Measurements from ENCODE around the gene RAD51B. TPM values are rescaled to one million over a fixed set of nuclear protein-coding genes. Genes with fewer than 3 reads are reported as not detected.

RAD51B gene
- total and polyA plus RNA-seq, 7 donors = 2.4 to 24.4 (median 7.1) TPM

- TF ChIP-seq POLR2AphosphoS5 (IDR thresholded peaks at IDR 0.05) (no peak), CTCF (IDR thresholded peaks at IDR 0.05) (no peak), POLR2A (IDR thresholded peaks at IDR 0.05) (no peak), EP300 (IDR thresholded peaks at IDR 0.05) (no peak)
- no peaks in the 10 kb centered on the region for H3K36me3 ChIP-seq
- H3K27ac ChIP-seq = peak overlapping the region in 2 of 4 donors; percentile 73 to 82
- DNase-seq = no peak
- peaks cover 0 to 1% (median 0%) of the 10 kb centered on the region in 4 donors for H3K9me3 ChIP-seq
- H3K27me3 ChIP-seq = no peaks in the 10 kb centered on the region
- peaks cover 0 to 43% (median 27%) of the 10 kb centered on the region in 4 donors for H3K4me1 ChIP-seq
- H3K4me3 ChIP-seq = no peak overlapping the region
- WGBS, 2 donors = 97% methylated on average over 7 of the region's 7 CpGs
- intact Hi-C loops (cut with DNase I) = no loop called here
These were observed 789.4 kb downstream of the RAD51B start for GRCh38 chr14:68609012-68609411.

GRCh38 chr14:68610251-68610793, 790.7 kb downstream of the RAD51B start:
- DNase-seq = no peak
- Histone ChIP-seq H3K4me1 (peaks cover 0 to 43% (median 27%) of the 10 kb centered on the region in 4 donors), H3K27me3 (no peaks in the 10 kb centered on the region), H3K9me3 (peaks cover 0 to 2% (median under 1%) of the 10 kb centered on the region in 4 donors), H3K36me3 (no peaks in the 10 kb centered on the region), H3K27ac (peak overlapping the region in 1 of 4 donors; percentile 13), H3K4me3 (no peak overlapping the region)
- 70 to 94% methylated on average over 8 of the region's 8 CpGs for WGBS, 2 donors
- intact Hi-C loops (cut with DNase I) = no loop called here
- no peak for TF ChIP-seq EP300 (IDR thresholded peaks at IDR 0.05)
- no peak for TF ChIP-seq POLR2A (IDR thresholded peaks at IDR 0.05)
- TF ChIP-seq CTCF (IDR thresholded peaks at IDR 0.05) = no peak
- no peak for TF ChIP-seq POLR2AphosphoS5 (IDR thresholded peaks at IDR 0.05)

GRCh38 chr14:68611599-68611998, 792.0 kb downstream of the RAD51B start:
- peaks cover 0 to 13% (median 11%) of the 10 kb centered on the region in 4 donors for H3K9me3 ChIP-seq
- H3K4me3 ChIP-seq = no peak overlapping the region
- peaks cover 0 to 30% (median 21%) of the 10 kb centered on the region in 4 donors for H3K4me1 ChIP-seq
- no peaks in the 10 kb centered on the region for H3K36me3 ChIP-seq
- intact Hi-C loops (cut with DNase I) = no loop called here
- H3K27me3 ChIP-seq = no peaks in the 10 kb centered on the region
- no peak for TF ChIP-seq POLR2AphosphoS5 (IDR thresholded peaks at IDR 0.05)
- TF ChIP-seq CTCF (IDR thresholded peaks at IDR 0.05) = no peak
- no peak for TF ChIP-seq EP300 (IDR thresholded peaks at IDR 0.05)
- TF ChIP-seq POLR2A (IDR thresholded peaks at IDR 0.05) = no peak
- 16 to 65% methylated on average over 4 of the region's 4 CpGs for WGBS, 2 donors
- DNase-seq = no peak
- H3K27ac ChIP-seq = peak overlapping the region; percentile 32 to 52 (median 42)

GRCh38 chr14:68612049-68612448, 792.5 kb downstream of the RAD51B start:
- TF ChIP-seq POLR2A (IDR thresholded peaks at IDR 0.05) = no peak
- peak in 1 of 4 donors; percentile 16 for TF ChIP-seq POLR2AphosphoS5 (IDR thresholded peaks at IDR 0.05)
- DNase-seq = no peak
- Histone ChIP-seq H3K9me3 (peaks cover 2 to 18% (median 15%) of the 10 kb centered on the region in 4 donors), H3K27me3 (no peaks in the 10 kb centered on the region), H3K36me3 (no peaks in the 10 kb centered on the region), H3K4me1 (peaks cover 0 to 26% (median 16%) of the 10 kb centered on the region in 4 donors), H3K27ac (peak overlapping the region; percentile 32 to 52 (median 42)), H3K4me3 (no peak overlapping the region)
- intact Hi-C loops (cut with DNase I) = no loop called here
- 45 to 61% methylated on average over 5 of the region's 5 CpGs for WGBS, 2 donors

GRCh38 chr14:68616221-68616902, 796.8 kb downstream of the RAD51B start:
- DNase-seq = no peak
- WGBS, 2 donors = 59 to 82% methylated on average over 1 of the region's 1 CpG
- Histone ChIP-seq H3K9me3 (peaks cover 10 to 23% (median 21%) of the 10 kb centered on the region in 4 donors), H3K4me1 (peaks cover 0 to 13% (median 8%) of the 10 kb centered on the region in 4 donors), H3K27ac (no peak overlapping the region), H3K36me3 (no peaks in the 10 kb centered on the region), H3K27me3 (no peaks in the 10 kb centered on the region), H3K4me3 (no peak overlapping the region)
- intact Hi-C loops (cut with DNase I) = no loop called here
- TF ChIP-seq CTCF (IDR thresholded peaks at IDR 0.05) (no peak), POLR2AphosphoS5 (IDR thresholded peaks at IDR 0.05) (no peak)
